ENCODE data around the gene DUOXA1. TPM values are rescaled to one million over a fixed set of nuclear protein-coding genes. Genes with fewer than 3 reads are reported as not detected.
"Not testable (repeated sequence)": the region's sequence is repeated elsewhere in the genome, so short reads cannot be mapped to it uniquely, and the experiment has no call there.

The DUOXA1 gene
- polyA plus RNA-seq, 1 of the 3 experiments (the other 2 are of a cell fraction), result 0.02 TPM

DNA sequence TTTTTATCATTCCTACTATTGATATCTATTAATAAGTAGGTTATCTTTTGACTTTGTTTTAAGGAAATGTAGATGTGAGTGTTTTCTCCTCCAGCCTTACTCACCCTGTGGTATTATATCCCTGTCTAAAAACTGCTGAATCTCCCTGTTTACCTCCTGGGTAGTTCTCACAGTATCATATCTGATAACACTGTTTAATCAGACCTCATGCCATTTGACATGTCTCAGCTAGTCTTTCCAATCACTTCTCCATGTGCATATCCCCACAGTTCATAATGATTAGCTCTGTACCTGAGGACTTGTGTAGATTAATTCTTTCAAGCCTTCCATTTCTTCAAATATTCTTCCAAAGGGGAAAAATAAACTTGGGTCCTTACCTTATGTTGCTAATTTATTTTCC is 46.5 kb downstream of the DUOXA1 start:
- H3K4me1 ChIP-seq (ENCODE audit: control insufficient read depth in 1 of 2, insufficient read depth in 2 of 2, low read depth in 1 of 2, low read length in 1 of 2), result peaks cover 0 to 8% of the 10 kb centered on the region in 2 experiments; a peak in 1 of 4 replicates
- H3K27ac ChIP-seq (ENCODE audit: low read depth in 2 of 2, low read length in 1 of 2), result no peak overlapping the region
- no peaks in the 10 kb centered on the region for H3K79me2 ChIP-seq (ENCODE audit: insufficient read depth)
- no peaks in the 10 kb centered on the region for H3K36me3 ChIP-seq (replicated peaks in 1 of 2; ENCODE audit: control insufficient read depth in 1 of 2, insufficient read depth in 2 of 2, low read length in 1 of 2)
- no peaks in the 10 kb centered on the region for H4K20me1 ChIP-seq (ENCODE audit: insufficient read depth)
- H3K9me3 ChIP-seq, result no peaks in the 10 kb centered on the region
- no peaks in the 10 kb centered on the region for H3F3A ChIP-seq (replicated peaks; ENCODE audit: insufficient read depth)
- no peak overlapping the region for H3K4me2 ChIP-seq
- no peak for DNase-seq
- CTCF ChIA-PET, result interaction anchor here (8.4 kb wide), 1 partner anchor 35 kb away, joined by 46 read pairs; no protein-coding TSS in a partner anchor
- H3K27me3 ChIP-seq (ENCODE audit: insufficient read depth), result no peaks in the 10 kb centered on the region
- no peak overlapping the region for H2AFZ ChIP-seq (ENCODE audit: low read depth)
- H3K9me2 ChIP-seq, result no peaks in the 10 kb centered on the region
- no peak for TF ChIP-seq USF2 (IDR thresholded peaks at IDR 0.05; ENCODE audit: borderline replicate concordance, low read depth, low read length)
- TF ChIP-seq POLR2AphosphoS5 (IDR thresholded peaks at IDR 0.05; ENCODE audit: low read depth, low read length), result no peak
- TF ChIP-seq SIN3A (IDR thresholded peaks at IDR 0.05; ENCODE audit: borderline replicate concordance, low read depth, low read length), result no peak
- no peak for TF ChIP-seq RAD21 (IDR thresholded peaks at IDR 0.05; ENCODE audit: low read length)
- TF ChIP-seq, protein P1, sequence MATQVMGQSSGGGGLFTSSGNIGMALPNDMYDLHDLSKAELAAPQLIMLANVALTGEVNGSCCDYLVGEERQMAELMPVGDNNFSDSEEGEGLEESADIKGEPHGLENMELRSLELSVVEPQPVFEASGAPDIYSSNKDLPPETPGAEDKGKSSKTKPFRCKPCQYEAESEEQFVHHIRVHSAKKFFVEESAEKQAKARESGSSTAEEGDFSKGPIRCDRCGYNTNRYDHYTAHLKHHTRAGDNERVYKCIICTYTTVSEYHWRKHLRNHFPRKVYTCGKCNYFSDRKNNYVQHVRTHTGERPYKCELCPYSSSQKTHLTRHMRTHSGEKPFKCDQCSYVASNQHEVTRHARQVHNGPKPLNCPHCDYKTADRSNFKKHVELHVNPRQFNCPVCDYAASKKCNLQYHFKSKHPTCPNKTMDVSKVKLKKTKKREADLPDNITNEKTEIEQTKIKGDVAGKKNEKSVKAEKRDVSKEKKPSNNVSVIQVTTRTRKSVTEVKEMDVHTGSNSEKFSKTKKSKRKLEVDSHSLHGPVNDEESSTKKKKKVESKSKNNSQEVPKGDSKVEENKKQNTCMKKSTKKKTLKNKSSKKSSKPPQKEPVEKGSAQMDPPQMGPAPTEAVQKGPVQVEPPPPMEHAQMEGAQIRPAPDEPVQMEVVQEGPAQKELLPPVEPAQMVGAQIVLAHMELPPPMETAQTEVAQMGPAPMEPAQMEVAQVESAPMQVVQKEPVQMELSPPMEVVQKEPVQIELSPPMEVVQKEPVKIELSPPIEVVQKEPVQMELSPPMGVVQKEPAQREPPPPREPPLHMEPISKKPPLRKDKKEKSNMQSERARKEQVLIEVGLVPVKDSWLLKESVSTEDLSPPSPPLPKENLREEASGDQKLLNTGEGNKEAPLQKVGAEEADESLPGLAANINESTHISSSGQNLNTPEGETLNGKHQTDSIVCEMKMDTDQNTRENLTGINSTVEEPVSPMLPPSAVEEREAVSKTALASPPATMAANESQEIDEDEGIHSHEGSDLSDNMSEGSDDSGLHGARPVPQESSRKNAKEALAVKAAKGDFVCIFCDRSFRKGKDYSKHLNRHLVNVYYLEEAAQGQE (IDR thresholded peaks at IDR 0.05; ENCODE audit: low read depth, low read length), result no peak
- TF ChIP-seq, protein P2, sequence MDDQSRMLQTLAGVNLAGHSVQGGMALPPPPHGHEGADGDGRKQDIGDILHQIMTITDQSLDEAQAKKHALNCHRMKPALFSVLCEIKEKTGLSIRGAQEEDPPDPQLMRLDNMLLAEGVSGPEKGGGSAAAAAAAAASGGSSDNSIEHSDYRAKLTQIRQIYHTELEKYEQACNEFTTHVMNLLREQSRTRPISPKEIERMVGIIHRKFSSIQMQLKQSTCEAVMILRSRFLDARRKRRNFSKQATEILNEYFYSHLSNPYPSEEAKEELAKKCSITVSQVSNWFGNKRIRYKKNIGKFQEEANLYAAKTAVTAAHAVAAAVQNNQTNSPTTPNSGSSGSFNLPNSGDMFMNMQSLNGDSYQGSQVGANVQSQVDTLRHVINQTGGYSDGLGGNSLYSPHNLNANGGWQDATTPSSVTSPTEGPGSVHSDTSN (IDR thresholded peaks at IDR 0.05), result no peak
- TF ChIP-seq GATA2 (CRISPR knock-in tag; IDR thresholded peaks at IDR 0.05), result no peak
- no peak for TF ChIP-seq ZBTB33 (IDR thresholded peaks at IDR 0.05; ENCODE audit: borderline replicate concordance, low read depth)
- TF ChIP-seq MEF2A (IDR thresholded peaks at IDR 0.05; ENCODE audit: borderline replicate concordance, low read depth), result no peak
- TF ChIP-seq FOXM1 (IDR thresholded peaks at IDR 0.05; ENCODE audit: low read depth), result no peak
- no peak for TF ChIP-seq FOSL2 (IDR thresholded peaks at IDR 0.05; ENCODE audit: borderline replicate concordance, low read depth)
- no peak for TF ChIP-seq MXI1 (IDR thresholded peaks at IDR 0.05; ENCODE audit: low read depth, low read length)
- no peak for TF ChIP-seq CHD2 (IDR thresholded peaks at IDR 0.05; ENCODE audit: low read length, partially characterized antibody)
- TF ChIP-seq SMC3 (IDR thresholded peaks at IDR 0.05; ENCODE audit: low read depth, low read length), result no peak
- no peak for TF ChIP-seq FOXJ3 (CRISPR knock-in tag; IDR thresholded peaks at IDR 0.05)
- no peak for TF ChIP-seq EZH2phosphoT487 (IDR thresholded peaks at IDR 0.05; ENCODE audit: borderline replicate concordance, low read depth)
- no peak for TF ChIP-seq RXRA (IDR thresholded peaks at IDR 0.05; ENCODE audit: borderline replicate concordance, low read depth)
- H3K4me3 ChIP-seq (ENCODE audit: low read depth in 2 of 2, low read length in 1 of 2), result no peak overlapping the region
- POLR2A ChIA-PET, result no interaction called here
- no peak overlapping the region for H3K9ac ChIP-seq

DNA sequence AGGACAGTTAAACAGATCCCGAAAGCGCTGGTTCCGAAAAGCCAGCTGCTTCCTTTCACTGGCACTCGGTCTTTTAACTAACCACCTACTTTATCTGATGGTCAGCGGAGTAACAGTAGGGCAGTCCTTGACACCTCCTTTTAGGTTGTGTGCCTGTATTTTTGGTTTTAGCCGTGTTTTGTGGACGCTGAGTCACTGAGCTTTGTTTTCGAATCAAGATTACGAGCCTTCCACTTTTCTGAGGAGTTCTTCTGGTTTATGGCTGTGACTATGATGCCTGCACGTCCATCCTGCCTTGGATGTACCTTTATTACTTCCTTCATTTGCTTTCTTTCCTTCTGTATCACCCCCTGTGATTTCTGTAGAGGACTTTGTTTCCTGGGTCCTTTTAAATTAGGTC is 47.3 kb downstream of the DUOXA1 start:
- H3K4me2 ChIP-seq; H3K9me2 ChIP-seq; POLR2A ChIA-PET; H2AFZ ChIP-seq (ENCODE audit: low read depth); H3K27ac ChIP-seq (ENCODE audit: low read depth in 2 of 2, low read length in 1 of 2); H3F3A ChIP-seq (replicated peaks; ENCODE audit: insufficient read depth); H3K79me2 ChIP-seq (ENCODE audit: insufficient read depth); DNase-seq; H3K36me3 ChIP-seq (replicated peaks in 1 of 2; ENCODE audit: control insufficient read depth in 1 of 2, insufficient read depth in 2 of 2, low read length in 1 of 2); H3K9ac ChIP-seq; H3K4me3 ChIP-seq (ENCODE audit: low read depth in 2 of 2, low read length in 1 of 2); H3K27me3 ChIP-seq (ENCODE audit: insufficient read depth); H3K9me3 ChIP-seq; H4K20me1 ChIP-seq (ENCODE audit: insufficient read depth): not testable (repeated sequence)
- H3K4me1 ChIP-seq (ENCODE audit: control insufficient read depth in 1 of 2, insufficient read depth in 2 of 2, low read depth in 1 of 2, low read length in 1 of 2), result peaks cover 0 to 15% of the 10 kb centered on the region in 2 experiments; a peak in 1 of 4 replicates
- CTCF ChIA-PET, result interaction anchor here (8.4 kb wide), 1 partner anchor 36 kb away, joined by 46 read pairs; no protein-coding TSS in a partner anchor
- 61% methylated on average over 5 of the region's 10 CpGs for whole genome bisulfite sequencing (ENCODE audit: low lambda C conversion rate)
